GM21515 (cell line): Measurements from ENCODE around the gene TMEM184A.
"Not testable (repeated sequence)": the region's sequence is repeated elsewhere in the genome, so short reads cannot be mapped to it uniquely, and the experiment has no call there.

ENCODE experiments used
- ATAC-seq: cut with Tn5 transposase; IDR thresholded peaks from one replicate; pipeline ENCODE4 v1.9.1; 2021; ENCODE audit not compliant: unreplicated experiment

Gene TMEM184A

GRCh38 chr7:1590887-1591286, 34.9 kb upstream of the TMEM184A start:
- ATAC-seq, result no peak

GRCh38 chr7:1590476-1590875, 34.5 kb upstream of the TMEM184A start:
- no peak for ATAC-seq

- no peak for ATAC-seq
Measured at GRCh38 chr7:1588978-1589377, 33.0 kb upstream of the TMEM184A start.

- ATAC-seq, result no peak
Measured at GRCh38 chr7:1587738-1588137, 31.7 kb upstream of the TMEM184A start.

- ATAC-seq, result no peak
Measured at GRCh38 chr7:1586827-1587705, 31.1 kb upstream of the TMEM184A start.

- ATAC-seq, result no peak
Measured at GRCh38 chr7:1586126-1586826, 30.3 kb upstream of the TMEM184A start.

- ATAC-seq, result no peak
Measured at GRCh38 chr7:1585142-1585981, 29.4 kb upstream of the TMEM184A start.

GRCh38 chr7:1584700-1585099, 28.7 kb upstream of the TMEM184A start:
- ATAC-seq, result no peak

- ATAC-seq, result not testable (repeated sequence)
Measured at GRCh38 chr7:1583241-1583930, 27.4 kb upstream of the TMEM184A start.

GRCh38 chr7:1580422-1581030, 24.5 kb upstream of the TMEM184A start:
- no peak for ATAC-seq

GRCh38 chr7:1579481-1580421, 23.7 kb upstream of the TMEM184A start:
- no peak for ATAC-seq

- ATAC-seq, result no peak
Measured at GRCh38 chr7:1578513-1578912, 22.5 kb upstream of the TMEM184A start.

GRCh38 chr7:1576521-1577253, 20.7 kb upstream of the TMEM184A start:
- no peak for ATAC-seq

- ATAC-seq, result no peak
Measured at GRCh38 chr7:1575809-1576208, 19.8 kb upstream of the TMEM184A start.

GRCh38 chr7:1572111-1572822, 16.3 kb upstream of the TMEM184A start:
- no peak for ATAC-seq

- peak; percentile 89 for ATAC-seq
Measured at GRCh38 chr7:1569833-1570632, 14.0 kb upstream of the TMEM184A start, which contains the start of gene PSMG3. Gene PSMG3, minus strand, starts transcription at chr7:1570032. Its CDS starts 693 bp downstream, at chr7:1569339.

GRCh38 chr7:1569440-1569832, 13.4 kb upstream of the TMEM184A start:
- no peak for ATAC-seq
